Measurements from ENCODE around the gene EZR.

The EZR gene

DNA sequence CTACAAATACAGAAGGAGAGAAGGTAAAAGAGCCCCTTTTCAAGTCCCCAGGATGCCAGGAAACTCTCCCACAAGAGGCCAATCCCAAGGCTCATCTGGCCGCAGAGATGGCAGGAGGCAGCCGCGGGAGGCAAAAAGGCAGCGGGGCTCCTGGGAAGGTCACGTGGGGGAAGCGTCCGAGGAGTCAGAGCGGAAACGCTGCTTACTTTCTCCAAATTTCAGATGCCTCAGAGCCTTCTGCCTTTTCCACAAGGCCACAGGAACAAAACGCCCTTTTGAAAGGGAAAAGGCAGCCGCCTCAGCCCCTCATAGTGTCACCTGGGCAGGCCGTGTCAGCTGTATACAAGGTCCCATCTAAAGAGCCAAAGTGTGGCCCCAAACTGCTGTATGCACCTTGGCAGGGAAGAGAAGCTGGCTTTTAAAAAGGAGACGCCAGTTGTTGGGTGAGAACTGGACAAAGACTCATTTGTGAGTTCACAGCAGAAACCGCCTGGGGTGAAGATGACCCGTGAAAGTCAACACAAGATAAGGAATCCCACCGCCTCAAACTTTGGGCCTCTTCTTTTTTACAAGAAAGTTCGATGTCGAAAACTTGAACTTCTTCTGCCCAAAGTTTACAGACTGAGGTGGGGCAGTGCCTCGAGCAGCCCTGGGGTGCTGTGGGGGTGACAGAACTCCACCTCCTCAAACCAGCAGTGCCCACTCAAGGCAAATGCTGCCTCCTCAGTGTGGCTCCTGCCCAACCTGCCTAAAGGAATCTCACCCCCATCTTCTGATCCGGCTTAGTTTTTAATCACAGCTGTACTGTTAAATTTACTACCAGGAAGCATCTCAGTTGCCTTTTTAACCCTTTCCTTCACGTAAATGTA lies 45.4 kb downstream of the EZR start:
- DNase-seq = no peak

DNA sequence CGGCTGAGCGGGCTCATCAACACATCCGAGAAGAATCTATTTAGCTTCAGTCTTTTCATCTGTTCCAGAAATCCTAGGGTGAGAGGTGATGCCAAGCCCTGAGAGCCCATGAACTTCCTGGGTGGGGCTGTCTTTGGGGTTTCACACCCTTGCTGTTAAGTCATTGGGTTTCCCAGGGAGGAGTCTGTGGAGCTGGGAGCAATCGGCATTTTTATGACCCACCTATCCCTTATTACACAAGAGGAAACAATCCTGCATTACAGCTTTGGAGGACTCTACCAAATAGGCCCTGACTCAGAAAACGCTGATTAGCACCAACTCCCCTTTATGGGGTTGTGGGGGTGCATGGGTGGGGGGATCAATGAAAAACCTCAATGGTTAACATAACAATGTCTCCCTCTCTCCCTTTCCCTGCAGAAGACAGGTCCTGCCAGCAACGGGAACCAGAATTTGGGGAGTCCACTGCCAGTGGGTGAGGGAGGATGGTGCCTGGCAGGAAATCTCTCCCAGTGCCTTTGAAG lies 46.3 kb downstream of the EZR start:
- DNase-seq = no peak

DNA sequence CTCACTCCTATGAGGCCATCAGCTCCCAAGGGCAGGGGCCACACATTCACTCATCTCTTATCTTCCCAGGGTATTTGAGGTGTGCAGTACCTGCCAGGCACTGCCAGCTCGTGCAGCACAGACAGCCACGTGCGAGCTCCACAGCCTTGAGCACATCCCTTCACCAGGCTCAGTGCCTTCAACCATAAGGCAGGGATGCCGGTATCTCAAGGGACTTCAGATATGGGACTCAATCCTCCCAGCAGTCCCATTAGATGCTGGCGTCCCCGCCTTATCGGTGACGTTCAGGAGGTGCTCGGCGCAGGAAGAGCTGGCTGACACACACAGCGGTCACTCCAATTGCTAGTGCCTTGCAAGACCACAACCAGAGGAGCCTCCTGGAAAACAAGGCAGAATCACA lies 47.0 kb downstream of the EZR start:
- no peak for DNase-seq

DNA sequence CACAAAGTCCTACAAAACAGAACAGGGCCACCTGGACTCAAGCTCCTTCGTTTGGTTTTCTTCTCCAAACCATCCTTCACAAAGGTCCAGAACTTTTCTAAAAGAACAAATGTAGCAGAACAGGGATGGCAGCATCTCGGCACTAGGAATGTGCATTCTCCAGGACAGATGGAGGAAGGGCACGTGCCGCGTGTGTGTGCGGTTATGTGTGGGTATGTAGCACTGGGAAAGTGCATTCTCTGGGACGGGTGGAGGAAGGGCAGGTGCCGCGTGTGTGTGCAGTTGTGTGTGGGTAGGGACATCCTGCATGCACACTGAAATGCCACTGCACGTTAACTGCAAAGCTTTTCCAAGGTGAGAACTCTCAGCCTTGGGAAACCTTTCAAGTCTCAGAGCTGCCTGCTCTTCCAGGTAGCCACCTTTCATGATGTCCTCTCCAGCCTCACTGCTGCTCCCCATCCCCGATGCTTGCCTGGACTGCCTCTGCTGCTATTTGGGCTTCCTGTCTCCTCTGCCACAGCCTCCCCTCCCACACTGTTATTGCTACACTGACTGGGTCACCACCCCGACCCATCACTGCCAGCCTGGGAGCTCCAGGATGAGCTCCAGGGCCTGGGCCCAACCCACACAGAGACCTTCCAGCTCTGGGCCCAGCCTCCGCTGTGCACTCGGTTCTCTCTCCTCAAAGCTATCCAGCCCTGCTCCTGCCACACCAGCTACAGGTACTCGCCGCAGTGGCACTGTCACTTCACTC lies 47.6 kb downstream of the EZR start:
- DNase-seq = no peak

DNA sequence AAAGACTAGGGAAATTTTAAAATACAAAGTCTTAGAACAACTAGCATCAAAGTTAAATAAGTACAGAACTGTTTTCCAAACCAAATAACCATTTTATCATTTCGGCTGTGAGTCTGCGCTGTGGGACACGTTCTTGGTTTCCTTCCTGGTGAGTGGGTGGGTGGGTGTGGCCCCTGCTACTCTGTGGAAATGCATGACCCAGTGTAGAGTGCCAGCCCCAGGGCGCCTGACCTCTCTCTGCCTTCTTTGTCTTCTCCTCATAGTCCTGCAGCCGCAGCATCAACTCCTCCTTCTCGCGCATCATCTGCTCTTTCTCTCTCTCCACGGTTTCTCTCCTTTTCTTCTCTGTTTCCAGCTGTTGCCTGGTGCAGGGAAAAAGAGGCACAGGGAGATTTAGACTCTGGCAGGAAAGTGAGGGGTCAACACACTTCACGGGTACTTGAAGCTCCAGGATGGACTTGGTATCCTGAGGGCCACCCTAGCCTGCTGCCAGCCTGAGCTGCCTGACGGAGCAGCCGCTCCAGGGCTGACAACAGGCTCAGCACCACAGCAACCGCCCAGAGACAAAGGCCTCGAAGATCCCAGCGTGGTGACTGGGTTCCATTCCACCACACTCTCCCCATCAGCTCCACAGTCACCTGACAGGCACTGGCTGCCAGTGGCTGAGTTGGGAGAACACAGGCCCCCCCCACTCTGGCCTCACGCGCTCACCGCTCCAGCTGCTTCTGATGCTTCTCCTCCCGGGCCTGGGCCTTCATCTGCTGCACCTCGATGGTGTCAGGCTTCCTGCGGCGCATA lies 48.4 kb downstream of the EZR start:
- DNase-seq = no peak

DNA sequence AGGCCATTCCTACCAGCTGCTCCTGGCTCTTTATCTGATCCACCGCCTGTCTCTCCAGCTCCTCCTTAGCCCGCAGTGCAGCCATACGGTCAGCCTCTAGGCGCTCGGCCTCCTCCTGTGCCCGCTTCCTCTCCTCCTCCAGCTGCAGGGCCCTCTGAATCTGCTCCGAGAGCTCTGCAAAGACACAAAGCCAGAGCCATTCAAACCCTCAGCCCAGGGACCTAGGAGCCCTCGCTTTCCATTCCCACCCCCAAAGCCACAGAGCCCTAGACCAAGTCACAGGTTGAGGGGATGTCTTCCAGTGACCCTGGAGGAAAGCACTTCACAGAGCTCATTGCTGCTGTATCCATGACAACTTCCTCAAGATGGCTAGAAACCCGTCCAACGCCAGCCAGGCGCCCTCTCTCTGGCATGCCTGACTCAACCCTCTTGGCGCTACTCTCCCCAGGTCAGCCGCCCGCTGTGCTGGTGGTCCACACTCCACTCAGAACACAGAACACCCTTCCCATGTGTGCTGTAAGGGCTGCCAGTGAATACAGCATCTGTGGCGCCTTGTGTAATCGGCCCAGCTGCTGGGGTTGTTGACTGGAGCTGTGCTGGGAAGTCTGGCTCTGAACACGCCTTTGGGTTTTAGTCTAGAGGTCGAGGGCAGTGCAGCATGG lies 49.3 kb downstream of the EZR start:
- DNase-seq = no peak

DNA sequence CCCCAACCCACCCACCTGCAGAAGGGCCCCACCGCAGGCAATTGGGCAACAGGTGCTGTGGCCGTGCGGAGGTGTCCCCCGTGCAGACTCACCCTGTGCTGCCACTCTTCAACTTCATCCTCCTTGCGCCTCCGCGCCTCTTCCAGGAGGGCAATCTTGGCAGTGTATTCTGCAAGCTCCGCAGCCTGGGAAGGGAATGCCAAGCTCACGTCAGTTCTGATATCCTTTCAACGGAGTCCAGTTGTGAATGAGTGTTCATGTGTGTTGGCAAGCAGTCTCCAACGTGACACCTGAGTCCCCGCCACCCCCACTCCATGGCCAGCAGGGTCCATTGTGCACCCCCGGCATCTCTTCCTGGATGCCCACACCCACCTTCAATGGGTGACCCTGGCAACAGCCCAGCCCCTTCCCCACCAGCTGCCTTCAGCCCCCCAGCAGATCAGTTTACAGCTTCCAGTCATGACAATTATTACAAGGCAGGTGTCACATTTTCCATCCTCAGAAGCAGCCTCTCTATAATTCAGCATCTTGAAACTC lies 49.9 kb downstream of the EZR start:
- no peak for DNase-seq

DNA sequence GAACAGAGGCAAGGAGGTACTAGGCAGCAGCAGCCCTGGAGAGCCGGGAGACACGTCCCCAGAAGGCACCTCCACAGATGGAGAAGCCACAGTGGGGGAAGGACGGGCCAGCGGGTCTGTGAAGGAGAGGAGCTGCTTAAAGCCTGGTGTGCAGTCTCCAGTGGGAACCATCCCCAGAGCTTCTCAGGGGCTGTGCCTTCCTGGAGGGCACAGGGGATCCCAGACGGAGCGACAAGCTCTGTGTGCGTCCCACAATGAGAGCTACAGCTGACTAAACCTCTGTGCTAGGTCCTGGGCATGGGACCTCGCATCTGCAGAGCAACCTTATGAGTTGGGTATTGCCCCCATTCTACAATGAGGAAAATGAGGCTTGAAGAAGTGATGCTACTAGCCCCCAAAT lies 50.7 kb downstream of the EZR start:
- no peak for DNase-seq

DNA sequence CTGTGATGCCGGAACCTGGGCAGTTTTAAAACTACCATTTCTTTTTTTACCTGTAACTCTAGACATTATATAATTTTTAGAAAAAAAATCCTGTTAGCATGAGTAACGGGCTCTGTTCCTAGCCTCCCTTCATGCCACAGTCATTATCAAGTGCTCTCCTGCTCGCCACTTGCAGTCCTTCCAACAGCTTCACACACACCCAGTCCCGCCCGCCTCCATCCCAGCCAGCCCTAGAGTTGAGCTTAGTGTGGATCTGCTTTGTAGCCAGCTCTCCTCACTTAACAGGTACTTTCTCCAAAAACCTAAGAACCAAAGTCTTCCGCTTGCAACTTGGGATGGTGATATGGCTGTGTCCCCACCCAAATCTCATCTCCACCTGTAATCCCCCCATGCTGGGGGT lies 51.5 kb downstream of the EZR start:
- no peak for DNase-seq

DNA sequence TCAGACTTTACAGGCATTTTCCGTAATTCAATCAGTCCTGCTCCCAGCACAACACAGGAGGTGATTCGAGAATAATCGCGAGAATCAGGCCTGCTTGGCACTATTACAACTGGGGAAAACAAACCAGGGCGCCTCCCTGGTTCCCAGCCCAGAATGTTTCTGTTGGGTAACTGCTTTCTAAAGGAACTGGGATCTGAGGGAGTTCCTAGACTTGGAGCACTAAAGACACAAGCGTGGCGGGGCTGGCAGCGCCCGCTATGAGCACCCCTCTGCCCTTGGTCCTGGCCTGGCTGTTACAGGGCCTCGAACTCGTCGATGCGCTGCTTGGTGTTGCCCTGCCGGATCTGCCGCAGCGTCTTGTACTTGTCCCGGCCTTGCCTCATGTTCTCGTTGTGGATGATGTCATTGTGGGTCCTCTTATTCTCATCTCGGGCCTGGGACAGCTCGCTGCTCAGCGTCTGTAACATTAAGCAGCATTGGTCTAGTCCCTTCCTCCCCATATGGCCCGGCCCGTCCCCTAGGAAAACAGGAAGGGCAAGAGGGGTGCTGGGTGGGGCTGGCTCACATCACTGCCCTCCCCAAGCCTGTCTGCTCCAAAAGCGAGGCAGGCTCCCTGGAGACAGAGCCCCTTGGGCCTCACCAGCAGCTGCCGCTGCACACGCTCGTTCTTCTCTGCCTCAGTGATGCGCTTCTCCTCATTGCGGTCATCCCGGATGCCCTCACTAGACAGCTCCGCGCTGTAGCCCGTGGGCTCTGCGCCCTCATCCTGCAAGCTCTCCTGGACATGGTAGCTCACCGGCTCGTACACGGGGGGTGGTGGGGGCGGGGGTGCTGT lies 52.3 kb downstream of the EZR start:
- no peak for DNase-seq

DNA sequence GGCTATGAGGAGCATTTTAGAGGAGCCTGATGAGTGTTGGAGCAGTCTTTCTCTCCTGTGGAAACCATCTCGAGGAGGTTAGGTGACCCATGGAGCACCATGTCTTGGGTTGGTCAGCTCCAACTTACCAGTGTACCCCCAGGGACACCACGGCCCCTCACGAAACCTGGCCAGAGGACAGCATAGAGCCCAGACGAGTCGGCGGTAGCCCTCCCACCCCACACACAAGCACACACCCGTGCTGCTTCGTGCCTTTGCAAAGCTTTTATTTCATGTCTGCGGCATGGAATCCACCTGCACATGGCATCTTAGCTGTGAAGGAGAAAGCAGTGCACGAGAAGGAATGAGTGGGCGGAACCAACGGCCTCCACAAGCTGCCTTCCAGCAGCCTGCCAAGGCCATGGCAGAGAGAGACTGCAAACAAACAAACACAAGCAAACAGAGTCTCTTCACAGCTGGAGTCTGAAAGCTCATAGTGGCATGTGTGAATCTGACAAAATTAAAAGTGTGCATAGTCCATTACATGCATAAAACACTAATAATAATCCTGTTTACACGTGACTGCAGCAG lies 53.6 kb downstream of the EZR start:
- DNase-seq = no peak

DNA sequence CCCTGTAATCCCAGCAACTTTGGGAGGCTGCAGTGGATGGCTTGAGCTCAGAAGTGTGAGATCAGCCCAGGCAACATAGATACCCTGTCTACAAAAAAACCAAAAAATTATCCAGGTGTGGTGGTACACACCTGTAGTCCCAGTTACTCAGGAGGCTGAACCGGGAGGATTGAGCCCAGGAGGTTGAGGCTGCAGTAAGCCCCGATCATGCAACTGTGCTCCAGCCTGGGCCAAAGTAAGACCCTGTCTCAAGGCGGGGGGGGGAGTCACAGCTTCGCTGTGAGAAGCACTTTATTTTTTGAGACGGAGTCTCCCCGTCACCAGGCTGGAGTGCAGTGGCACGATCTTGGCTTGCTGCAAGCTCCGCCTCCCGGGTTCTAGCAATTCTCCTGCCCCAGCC lies 54.2 kb downstream of the EZR start:
- DNase-seq = no peak

DNA sequence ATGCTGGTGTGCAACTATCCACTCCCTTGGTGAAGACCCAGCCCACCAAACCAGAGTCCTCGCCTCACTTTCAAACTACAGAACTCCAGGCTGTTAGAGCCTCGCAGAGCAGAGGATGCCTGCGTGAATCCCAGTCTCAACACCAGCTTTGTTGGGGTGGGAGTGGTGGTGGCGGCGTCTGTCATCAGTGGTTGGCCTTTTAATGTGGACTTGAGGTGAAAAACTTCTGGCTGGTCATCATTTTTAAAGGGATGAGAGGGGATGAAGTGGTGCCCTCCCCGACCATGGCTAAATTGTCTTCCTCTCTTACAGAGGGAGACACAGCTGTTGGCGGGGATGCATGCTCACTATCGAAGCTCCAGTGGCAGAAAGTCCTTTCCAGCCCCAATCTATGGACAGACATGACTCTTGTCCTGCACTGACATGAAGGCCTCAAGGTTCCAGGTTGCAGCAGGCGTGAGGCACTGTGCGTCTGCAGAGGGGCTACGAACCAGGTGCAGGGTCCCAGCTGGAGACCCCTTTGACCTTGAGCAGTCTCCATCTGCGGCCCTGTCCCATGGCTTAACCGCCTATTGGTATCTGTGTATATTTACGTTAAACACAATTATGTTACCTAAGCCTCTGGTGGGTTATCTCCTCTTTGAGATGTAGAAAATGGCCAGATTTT lies 54.9 kb downstream of the EZR start:
- DNase-seq = no peak

DNA sequence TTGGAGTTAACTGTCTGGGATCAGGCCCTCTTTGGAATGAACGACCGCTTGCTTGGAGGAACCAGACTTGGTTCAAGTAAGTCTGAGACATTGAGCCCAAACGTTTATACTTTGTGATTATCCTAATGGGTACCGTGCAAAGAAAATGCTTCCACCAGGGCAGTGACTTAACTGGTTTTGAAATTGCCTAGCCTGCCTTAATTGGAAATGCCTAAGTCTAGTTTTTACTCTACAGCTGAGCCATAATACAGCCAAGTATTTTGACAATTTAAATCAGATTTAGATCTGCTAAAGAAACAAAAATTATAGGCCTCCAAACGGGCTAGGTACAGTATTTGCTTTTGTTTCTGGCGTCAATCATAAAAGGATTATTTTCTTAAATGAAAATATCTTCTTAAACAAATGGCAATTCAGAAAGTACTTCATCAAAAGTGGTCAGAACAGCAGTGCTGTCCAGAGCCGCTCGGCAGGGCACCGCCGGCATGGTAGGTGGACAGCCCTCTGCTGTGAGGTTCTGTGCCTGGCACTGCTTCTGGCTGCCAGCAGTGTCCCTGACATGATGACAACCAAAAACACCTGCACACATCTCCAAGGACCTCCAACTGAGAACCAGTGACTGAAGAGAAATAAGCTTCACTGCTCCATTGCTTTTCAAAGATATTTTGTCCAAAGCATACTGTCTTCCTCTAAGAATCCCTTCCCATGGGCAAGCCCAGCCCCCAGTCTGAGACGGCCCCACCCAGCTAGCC lies 55.6 kb downstream of the EZR start:
- DNase-seq = no peak

DNA sequence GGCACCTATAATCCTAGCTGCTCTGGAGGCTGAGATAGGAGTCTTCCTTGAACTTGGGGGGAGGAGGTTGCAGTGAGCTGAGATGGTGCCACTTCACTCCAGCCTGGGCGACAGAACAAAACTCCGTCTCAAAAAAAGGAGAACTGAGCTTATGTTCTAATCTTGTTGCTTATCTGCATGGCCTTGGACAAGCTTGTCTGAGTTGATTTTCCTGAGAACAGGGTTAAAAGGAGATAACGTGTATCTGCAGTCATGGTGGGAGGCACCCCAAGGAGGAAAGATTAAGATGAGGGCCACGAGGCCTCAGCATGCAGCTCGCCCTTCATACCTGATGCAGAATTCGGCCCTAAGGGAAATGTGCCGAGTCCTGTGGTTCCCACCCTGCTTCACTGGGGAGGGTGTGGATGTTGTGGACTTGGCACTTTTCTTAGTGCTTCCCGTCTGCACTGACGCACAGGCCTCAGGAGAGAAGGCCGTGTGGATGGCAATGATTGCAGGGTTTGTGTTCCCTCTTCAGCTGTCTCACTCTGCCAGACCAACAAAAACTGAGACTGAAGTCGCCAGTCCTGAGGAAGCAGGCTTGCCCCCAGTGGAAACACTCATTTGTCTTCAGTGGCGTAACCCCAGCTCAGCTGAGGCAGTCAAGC lies 56.3 kb downstream of the EZR start:
- DNase-seq = no peak

DNA sequence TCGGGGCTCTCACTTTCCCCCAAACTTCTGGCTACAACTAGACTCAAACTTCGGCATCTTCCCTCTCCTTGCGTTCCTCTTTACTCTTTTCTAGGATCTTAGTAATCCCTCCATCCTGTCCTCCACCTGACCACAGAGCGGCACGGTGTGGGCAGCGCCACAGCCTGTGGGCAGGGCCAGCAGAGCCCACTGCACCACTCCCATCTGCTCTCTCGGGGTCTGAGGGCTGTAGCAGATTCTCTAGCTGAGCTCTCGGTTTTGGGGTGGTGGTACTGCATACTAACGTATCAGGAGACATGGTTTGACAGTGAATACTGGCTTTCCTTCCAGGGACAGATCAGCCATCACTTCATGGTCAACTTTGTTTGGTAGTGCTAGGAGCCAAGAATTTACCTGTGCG lies 57.4 kb downstream of the EZR start:
- DNase-seq = no peak

DNA sequence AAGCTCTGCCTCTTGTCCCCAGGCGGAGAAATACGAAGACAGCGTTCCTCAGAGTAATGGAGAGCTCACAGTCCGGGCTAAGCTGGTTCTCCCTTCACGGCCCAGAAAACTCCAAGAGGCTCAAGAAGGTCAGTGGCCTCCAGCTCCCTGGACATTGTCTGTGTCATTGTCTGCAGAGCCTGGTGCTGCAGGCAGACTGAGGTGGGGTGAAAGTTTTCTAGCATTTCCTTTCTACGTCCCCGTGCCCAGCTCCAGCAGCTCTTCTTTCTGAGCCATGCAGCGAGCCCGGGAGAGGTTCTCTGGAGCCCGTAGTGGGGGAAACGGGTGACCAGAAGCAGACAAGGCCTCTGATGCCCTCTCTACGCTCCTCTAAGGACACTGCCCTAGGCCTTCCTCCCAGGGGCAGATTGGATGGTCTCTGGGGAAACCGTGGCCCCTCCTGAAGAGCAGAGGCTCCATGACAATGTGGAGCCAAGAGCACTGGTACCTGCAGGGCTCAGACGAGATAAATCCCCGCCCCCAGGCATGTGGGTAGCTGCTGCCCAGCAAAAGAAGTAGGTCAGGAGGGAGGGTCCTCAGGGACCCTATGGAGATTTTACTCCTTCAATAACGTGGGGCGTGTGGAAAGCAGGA lies 58.4 kb downstream of the EZR start:
- no peak for DNase-seq

DNA sequence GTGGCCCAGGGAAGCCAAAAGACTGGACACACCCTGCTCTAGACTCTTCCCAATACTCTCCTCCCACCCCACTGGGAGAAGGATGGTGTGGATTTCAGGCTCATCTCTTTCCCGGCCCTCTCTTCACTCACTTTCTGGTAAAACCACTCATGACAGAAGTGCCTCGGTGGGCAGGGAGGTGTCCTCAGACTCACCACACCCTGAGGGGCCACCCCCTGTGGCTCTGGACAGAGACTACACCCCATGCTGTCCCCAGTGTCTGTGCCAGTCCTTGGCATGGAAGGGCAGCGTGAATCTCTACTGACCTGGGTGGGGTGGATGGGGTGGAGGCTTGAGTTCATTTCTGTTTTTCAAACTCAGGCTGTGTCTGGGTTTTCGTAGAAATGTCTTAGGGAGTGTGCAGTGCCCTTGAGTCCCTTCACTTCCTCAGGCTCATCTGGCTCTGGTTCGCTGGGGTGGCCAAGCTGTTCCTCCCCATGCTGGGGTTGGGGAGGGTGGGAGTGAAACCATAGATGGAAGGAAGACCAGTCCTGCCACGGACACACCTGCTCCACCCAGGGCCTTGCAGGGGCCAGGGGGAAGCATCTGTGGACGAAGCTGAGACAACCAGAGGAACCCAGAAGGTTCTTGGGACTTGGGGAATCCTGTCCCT lies 59.1 kb downstream of the EZR start:
- no peak for DNase-seq
